ENCODE data around the gene SND1. TPM values are rescaled to one million over a fixed set of nuclear protein-coding genes. Genes with fewer than 3 reads are reported as not detected.

SND1 gene
- total and polyA plus RNA-seq, 2 donors (not counting 1 experiment from before 2014, with no cell fraction given): 44.4 to 165 TPM

GRCh38 chr7:127859330-127859729, 207.3 kb downstream of the SND1 start:
- H3K27me3 ChIP-seq (replicated peaks in 1 of 4; ENCODE audit: control extremely low read depth in 1 of 4, control insufficient read depth in 3 of 4, insufficient read depth in 4 of 4, low read length in 3 of 4): no peaks in the 10 kb centered on the region
- ChIA-PET CTCF (no interaction called here), POLR2A (no interaction called here)
- no CpG with 5 or more reads among the region's 1 CpG for WGBS (ENCODE audit: insufficient coverage)
- no peak for ATAC-seq (ENCODE audit: low read depth)
- H3K4me3 ChIP-seq (ENCODE audit: control extremely low read depth in 1 of 5, extremely low read depth in 1 of 5, insufficient read depth in 1 of 5, low read depth in 2 of 5, low read length in 4 of 5): no peak overlapping the region
- H3K4me2 ChIP-seq (replicated peaks; ENCODE audit: low read depth, low read length, poor library complexity, severe bottlenecking): no peak overlapping the region
- H3K9me3 ChIP-seq (ENCODE audit: control extremely low read depth in 1 of 3, control insufficient read depth in 2 of 3, insufficient read depth in 1 of 3, low read length in 2 of 3): no peaks in the 10 kb centered on the region
- no peaks in the 10 kb centered on the region for H3K4me1 ChIP-seq (ENCODE audit: control insufficient read depth in 2 of 2, insufficient read depth in 2 of 2, low read length in 2 of 2)
- Mint-ChIP-seq H3K27me3 (no peaks in the 10 kb centered on the region), H3K9me3 (ENCODE audit: insufficient read depth) (no peaks in the 10 kb centered on the region), H3K27ac (no peak overlapping the region), H3K4me1 (peaks cover 7% of the 10 kb centered on the region), H3K4me3 (no peak overlapping the region)
- H3K9ac ChIP-seq (ENCODE audit: low read length): no peak overlapping the region
- H4K20me1 ChIP-seq (ENCODE audit: control insufficient read depth, insufficient read depth, low read length, poor library complexity, severe bottlenecking): no peaks in the 10 kb centered on the region
- H3K27ac ChIP-seq (ENCODE audit: low read length in 2 of 2): no peak overlapping the region
- intact Hi-C loops (cut with micrococcal nuclease): no loop called here
- DNase-seq: no peak
- no peaks in the 10 kb centered on the region for H3K36me3 ChIP-seq (replicated peaks in 1 of 2; ENCODE audit: control extremely low read depth in 1 of 2, control insufficient read depth in 1 of 2, extremely low read depth in 1 of 2, insufficient read depth in 2 of 2, low read length in 1 of 2)
- H3K79me2 ChIP-seq (ENCODE audit: control insufficient read depth, insufficient read depth, low read length): no peaks in the 10 kb centered on the region
- H2AFZ ChIP-seq (ENCODE audit: insufficient read depth, low read depth, low read length, poor library complexity, severe bottlenecking): no peak overlapping the region
- TF ChIP-seq CTCF (IDR thresholded peaks at IDR 0.05) (no peak), EZH2 (IDR thresholded peaks at IDR 0.05; ENCODE audit: borderline replicate concordance, insufficient read depth, low read depth, low read length, poor library complexity, severe bottlenecking) (no peak)

GRCh38 chr7:127862525-127862924, 210.5 kb downstream of the SND1 start:
- no peaks in the 10 kb centered on the region for H3K9me3 Mint-ChIP-seq (ENCODE audit: insufficient read depth)
- no peak for ATAC-seq (ENCODE audit: low read depth)
- CTCF ChIA-PET: no interaction called here
- Histone ChIP-seq H3K27me3 (replicated peaks in 1 of 4; ENCODE audit: control extremely low read depth in 1 of 4, control insufficient read depth in 3 of 4, insufficient read depth in 4 of 4, low read length in 3 of 4) (no peaks in the 10 kb centered on the region), H4K20me1 (ENCODE audit: control insufficient read depth, insufficient read depth, low read length, poor library complexity, severe bottlenecking) (no peaks in the 10 kb centered on the region), H3K27ac (ENCODE audit: low read length in 2 of 2) (no peak overlapping the region), H3K9me3 (ENCODE audit: control extremely low read depth in 1 of 3, control insufficient read depth in 2 of 3, insufficient read depth in 1 of 3, low read length in 2 of 3) (no peaks in the 10 kb centered on the region), H3K4me3 (ENCODE audit: control extremely low read depth in 1 of 5, extremely low read depth in 1 of 5, insufficient read depth in 1 of 5, low read depth in 2 of 5, low read length in 4 of 5) (no peak overlapping the region), H3K9ac (ENCODE audit: low read length) (no peak overlapping the region), H3K4me1 (ENCODE audit: control insufficient read depth in 2 of 2, insufficient read depth in 2 of 2, low read length in 2 of 2) (no peaks in the 10 kb centered on the region), H3K36me3 (replicated peaks in 1 of 2; ENCODE audit: control extremely low read depth in 1 of 2, control insufficient read depth in 1 of 2, extremely low read depth in 1 of 2, insufficient read depth in 2 of 2, low read length in 1 of 2) (no peaks in the 10 kb centered on the region), H3K79me2 (ENCODE audit: control insufficient read depth, insufficient read depth, low read length) (peaks cover 5% of the 10 kb centered on the region), H3K4me2 (replicated peaks; ENCODE audit: low read depth, low read length, poor library complexity, severe bottlenecking) (no peak overlapping the region), H2AFZ (ENCODE audit: insufficient read depth, low read depth, low read length, poor library complexity, severe bottlenecking) (no peak overlapping the region)
- H3K27ac Mint-ChIP-seq: no peak overlapping the region
- TF ChIP-seq EZH2 (IDR thresholded peaks at IDR 0.05; ENCODE audit: borderline replicate concordance, insufficient read depth, low read depth, low read length, poor library complexity, severe bottlenecking) (no peak), CTCF (IDR thresholded peaks at IDR 0.05) (no peak)
- H3K4me3 Mint-ChIP-seq: no peak overlapping the region
- DNase-seq: no peak
- intact Hi-C loops (cut with micrococcal nuclease): no loop called here
- H3K4me1 Mint-ChIP-seq: peaks cover 7% of the 10 kb centered on the region
- POLR2A ChIA-PET: no interaction called here
- no peaks in the 10 kb centered on the region for H3K27me3 Mint-ChIP-seq
- 97% methylated on average over 4 of the region's 5 CpGs for WGBS (ENCODE audit: insufficient coverage)

Measured in B cell (primary cell).